ENCODE results near the gene AMDHD2.
A peak's percentile ranks its signal among the peaks of the same experiment; 100 is the strongest.

Gene AMDHD2

DNA sequence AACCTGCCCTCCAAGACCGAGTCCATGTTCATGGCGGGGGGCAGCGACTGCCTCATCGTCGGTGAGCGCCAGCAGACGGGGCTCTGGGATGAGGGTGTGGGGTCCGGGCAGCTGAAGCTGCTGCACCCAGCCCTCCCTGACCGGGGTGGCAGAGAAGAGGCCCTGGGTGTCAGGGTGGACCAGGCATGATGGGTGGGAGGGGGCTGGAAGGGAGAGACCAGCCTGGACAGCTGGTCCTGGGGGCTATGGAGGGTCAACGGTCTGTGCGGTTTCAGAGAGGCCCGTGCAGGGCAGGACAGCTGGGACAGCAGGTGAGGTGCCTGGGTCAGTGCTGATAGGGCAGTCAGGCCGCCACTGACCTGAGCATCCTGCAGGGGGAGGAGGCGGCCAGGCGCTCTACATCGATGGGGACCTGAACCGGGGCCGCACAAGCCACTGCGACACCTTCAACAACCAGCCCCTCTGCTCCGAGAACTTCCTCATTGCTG, 19.7 kb upstream of the AMDHD2 start:
- no peak for DNase-seq

DNA sequence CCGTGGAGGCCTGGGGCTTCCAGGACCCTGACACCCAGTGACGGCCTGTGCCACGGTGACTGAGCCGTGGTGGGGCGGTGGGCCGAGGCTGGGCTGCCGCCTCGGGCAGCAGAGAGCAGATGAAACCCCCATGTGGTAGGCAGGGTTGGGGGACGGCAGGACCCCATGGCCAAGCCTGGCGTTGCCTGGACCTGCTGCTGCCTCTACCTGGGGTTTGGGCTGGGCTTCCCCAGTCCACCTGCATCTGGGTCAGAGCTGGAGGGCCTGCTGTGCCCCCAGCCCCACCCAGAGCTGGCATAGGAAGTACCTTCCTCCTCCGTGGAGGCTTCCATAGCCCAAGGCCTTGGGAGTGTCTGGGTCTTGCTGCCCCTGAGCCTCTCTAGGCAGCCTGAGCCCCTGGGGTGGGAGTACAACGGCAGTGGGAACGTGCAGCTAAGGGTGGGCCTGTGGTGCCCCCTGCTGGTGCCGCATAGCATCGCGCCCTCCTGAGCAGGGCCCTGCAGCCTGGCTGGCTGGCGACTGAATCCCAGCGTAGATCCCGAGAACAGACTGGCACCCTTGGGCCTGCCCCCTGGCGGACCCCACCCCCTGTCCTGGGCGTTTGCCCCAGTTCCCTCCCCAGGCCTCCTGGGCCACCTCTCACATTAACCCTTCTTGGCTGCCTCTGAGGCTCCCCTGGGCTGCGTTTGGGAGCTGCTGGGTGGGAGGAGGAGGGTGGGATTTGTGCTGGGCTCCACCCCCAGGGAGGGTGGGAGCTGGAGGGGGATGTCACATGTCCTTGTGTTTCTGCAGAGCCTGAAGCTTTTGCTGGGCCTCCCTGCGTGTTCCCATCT, 19.0 kb upstream of the AMDHD2 start:
- DNase-seq: peak; percentile 86

DNA sequence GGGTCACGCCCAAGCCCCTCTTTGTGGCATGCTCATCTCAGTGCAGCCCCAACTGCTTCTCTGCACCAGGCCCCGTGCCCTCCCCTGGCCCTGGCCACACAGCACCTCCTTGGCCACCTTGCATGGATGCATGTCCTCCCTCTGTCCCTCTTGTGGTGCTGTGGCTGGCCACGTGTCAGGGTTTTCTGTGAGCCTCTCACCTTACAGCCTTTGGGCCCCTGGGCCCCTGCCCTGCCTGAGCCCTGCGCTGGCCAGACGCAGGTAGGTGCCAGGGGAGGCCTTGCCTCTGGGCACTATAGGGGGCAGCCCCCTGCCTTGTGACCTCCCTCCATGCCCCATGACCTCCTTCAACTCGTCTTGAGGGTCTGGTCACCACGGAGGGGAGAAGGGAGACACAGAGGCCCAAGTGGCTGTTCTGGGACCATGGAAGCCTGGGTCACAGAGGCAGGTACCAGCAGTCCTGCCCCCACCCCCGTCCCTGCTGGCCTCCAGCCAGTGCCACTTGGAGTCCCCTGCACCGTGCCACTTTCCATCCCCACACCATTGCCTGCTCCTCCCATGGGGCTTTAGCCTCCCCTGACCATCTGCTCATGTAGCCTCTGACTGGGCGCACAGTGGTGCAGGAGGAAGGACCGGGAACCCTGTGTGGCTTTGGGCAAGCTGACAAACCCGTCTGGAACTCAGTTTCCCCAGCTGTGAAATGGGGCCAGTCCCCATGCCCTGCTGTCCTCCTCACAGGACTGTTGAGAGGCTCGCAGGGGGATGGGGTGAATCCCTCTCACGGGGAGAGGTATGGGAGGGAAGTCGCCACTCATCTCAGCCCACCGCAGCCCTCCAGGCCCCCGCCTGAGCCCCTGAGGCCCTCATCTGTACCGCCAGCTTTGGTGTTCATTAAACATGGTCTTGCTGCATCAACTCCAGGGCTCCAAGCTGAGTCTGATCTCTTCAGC, 17.9 kb upstream of the AMDHD2 start:
- DNase-seq: no peak

DNA sequence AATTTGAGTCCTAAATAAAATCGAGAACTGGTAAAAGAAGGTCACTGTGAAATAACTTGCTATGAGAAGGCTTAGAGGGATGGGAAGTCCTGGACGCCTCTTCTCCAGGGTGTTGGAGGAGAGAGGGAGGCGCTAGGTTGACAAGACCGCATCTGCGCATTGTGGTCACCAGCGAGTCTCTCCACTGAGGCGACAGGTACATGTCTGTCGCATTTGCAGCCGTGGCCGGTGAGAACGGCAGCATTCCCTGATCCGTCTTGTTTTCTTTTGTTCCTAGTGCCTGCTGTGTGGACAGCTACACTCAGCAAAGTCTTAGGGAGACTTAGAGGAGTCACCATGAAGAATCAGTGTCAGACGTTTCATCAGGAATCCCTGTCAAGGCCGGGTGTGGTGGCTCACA, 14.5 kb upstream of the AMDHD2 start:
- no peak for DNase-seq

DNA sequence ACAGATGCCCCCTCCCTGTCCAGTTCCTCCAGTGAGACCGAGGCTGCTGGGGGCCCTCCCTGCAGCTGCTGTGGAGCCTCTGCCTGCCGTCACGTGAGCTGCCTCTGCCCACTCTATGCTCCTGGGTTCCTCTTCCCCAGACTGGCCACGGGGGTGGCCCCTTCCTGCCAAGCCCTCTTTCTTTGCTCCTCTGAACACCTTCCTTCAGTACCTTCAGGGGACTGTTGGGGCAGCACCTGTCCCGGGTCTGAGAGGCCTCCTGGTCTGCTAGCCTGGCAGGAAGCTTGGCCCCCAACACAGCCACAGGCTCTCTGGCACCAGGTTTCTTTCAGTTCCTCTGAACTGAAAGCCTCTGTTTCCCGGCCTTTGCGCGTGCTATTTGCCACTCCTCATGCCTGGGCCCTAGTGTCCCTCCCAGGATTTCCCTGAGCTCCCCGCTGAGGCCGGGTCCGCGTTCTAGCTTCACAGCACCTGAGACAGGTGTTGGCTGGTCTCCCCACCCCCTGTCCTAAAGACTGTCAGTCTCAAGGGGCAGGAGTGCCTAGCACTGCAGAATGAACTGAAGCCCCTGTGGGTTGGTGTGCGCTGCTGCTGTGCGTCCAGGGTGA, 13.0 kb upstream of the AMDHD2 start:
- no peak for DNase-seq

DNA sequence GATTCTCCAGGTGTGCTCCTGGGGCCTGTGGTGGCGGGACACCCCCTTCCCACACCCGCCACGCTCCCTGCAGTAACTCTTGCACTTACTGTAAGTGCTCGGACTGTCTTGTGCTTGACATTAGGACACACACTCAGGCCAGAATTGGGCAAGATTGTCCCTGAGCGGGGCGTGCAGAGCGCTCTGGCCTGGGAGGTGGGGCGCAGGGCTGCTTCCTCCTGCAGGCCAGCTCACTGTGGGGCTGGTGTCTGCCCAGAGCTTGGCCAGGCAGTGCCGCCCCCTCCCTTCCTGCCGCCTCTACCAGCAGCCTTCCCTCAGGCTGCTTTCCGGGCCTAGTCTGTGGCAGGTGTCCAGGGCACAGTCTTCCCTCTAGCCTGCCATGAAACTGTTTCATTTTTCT, 12.5 kb upstream of the AMDHD2 start:
- DNase-seq: no peak

DNA sequence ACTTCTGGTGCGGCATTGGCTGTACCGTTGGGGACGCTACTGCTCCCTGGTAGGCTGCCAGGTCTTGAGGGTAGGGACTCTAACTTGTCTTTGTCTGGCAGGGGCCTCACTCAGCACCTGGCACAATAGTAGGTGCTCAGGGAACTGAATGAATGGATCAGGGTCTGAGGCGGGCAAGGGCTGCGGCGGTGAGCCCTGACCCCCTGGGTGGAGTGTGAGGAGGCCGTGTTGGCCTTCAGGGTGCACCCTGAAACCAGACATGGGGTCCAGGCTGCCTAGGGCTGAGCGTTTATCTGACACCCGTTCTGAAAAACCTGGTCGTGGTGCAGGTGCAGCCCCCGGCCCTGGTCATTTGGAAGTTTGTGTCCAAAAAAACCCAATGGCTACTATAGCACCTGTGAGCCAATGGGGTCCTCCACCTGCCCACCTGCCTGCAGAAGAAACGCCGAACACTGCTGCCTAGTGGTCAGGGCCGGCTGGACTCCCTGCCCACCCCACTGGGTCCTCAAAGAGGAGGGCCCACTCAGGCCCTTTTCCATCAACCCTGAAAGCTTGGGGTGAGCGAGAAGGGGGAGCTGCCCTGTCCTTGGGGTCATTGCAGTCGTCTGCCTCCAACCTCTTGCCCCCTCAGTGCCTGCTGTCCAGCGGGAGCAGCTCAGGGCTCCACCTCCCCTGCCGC, 11.3 kb upstream of the AMDHD2 start:
- no peak for DNase-seq

DNA sequence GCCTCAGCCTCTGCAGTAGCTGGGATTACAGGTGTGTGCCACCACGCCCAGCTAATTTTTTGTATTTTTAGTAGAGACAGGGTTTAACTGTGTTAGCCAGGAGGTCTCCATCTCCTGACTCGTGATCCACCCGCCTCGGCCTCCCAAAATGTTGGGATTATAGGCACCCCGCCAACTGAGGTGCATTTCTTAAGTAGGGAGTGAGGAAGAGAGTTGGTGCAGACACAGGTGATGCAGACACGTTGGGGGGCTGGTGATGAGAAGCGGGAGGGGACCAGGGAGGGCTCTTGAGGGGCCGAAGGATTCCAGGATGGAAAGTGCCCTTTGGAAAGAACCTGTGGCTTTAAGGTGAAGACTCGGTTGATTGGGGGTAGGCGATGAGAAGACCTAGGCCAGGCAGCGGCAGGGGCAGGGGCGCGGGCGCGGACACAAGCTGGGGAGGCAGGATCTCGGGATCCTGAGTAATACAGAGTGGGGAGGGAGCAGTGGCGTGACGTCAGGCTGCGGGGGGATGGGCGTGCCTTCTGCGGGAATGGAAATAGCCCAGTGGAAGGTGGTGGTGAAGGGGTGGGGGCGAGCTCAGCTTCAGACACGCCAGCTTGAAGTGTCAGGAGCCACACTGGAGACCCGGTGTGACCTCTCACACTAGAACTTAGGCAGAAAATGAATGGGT, 8.9 kb upstream of the AMDHD2 start:
- no peak for DNase-seq

DNA sequence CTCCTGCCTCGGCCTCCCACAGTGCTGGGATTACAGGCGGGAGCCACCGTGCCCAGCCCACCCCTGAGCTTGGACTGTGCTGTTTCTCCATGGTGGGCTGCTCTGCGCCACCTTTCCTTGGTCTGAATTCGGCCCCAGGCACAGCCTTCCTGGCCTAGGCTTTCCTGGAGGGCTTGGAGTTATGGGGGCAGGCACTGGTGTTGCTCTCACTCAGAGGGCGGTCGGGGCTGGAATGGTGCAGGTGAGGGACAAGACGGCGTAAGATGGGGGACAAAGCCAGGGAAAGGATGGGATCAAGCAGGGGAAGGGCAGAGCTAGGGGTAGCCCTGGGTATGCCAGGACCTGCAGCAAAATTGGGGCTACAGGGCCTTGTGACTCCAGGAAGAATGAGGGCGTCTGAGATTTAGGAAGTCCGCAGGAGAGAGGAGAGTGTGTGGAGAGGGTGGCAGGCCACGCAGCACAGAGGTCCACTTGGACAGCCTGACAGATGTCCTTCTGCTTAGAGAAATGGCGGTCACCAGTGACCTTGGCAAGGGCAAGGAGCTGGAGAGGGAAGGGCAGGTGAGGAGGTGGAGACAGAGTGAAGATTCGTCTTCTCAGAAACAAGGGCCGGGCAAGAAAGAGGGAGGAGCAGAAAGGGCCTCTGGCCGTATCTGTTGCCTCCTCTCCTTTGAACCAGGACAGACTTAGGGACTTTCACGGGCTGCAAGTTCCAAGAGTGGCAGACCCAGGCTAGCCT, 8.0 kb upstream of the AMDHD2 start:
- no peak for DNase-seq

DNA sequence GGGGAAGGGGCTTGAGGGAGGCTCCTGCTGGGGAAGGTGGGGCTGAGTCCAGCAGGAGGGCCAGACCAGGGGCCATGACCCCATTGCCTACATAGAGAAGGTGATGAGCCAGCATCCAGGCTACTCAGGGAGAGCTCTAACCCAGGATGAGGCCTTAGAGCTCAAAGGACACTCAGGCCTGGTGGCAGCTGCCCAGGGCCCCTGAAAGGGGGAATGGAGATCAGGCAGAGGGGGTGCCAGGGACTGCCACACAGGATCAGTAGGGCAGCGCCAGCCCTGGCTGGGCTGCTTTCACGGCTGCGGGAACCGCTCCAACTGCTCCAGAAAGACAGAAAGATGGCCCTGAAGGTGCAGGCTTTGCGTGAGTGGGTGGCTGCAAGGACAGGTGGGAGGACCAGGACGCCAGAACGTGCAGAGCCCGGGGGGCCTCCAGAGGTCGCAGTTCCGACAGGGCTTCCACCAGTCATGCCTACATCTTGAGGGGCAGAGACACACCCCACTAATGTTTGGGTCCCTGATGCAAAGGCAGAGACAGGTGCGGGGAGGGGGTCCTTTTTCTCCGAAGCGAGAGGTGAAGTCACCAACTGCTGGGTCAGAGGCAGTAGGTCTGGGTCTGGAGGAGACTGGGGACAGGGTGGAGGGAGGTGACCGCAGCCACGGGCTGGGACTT, 7.3 kb upstream of the AMDHD2 start:
- no peak for DNase-seq

DNA sequence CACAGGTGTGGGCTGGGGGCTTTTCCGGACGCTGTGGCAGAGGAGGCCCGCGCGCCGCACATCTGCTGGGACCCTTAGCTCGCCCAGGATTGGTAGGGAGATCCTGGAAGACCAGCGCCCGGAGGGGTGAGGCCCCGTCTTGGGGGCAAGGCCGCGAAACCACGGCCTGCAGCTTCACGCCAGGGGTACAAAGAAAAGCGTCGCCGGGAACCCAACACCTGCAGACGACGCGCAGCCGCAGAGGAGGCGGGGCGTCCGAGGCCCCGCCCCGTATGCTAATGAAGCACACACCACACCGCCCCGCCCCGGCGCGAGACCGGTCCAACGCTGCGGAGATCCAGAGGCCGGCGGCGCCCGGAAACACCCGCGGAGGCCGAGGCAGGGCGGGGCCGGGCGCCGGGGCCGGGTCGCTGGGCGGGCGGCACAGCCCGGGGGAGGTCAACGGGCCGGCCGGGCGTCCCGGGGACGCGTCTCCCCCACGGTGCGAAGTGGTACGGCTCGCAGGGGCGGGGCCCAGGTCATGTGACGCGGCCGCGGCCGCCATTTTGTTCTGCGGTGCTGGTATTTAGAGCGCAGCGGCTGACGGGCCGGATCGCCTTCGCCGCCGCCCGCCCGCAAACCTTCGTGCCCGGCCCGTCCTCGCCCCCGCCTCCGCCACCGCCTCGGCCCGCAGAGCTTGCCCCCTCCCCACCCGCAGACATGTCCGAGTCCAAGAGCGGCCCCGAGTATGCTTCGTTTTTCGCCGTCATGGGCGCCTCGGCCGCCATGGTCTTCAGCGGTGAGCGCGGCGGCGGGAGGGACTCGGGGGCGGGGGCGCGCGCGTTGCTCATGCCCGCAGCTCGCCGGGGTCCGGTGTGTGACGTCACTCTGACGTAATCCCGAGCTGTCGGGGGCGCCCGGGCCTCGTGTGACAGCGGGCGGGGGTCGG, 6.5 kb upstream of the AMDHD2 start, which contains the start of gene ATP6V0C:
Gene ATP6V0C (plus strand): TSS at position 548 of the 928 bp plus-strand sequence. CDS start 152 bp downstream, at position 700.
- peak; percentile 90 to 91 for DNase-seq

DNA sequence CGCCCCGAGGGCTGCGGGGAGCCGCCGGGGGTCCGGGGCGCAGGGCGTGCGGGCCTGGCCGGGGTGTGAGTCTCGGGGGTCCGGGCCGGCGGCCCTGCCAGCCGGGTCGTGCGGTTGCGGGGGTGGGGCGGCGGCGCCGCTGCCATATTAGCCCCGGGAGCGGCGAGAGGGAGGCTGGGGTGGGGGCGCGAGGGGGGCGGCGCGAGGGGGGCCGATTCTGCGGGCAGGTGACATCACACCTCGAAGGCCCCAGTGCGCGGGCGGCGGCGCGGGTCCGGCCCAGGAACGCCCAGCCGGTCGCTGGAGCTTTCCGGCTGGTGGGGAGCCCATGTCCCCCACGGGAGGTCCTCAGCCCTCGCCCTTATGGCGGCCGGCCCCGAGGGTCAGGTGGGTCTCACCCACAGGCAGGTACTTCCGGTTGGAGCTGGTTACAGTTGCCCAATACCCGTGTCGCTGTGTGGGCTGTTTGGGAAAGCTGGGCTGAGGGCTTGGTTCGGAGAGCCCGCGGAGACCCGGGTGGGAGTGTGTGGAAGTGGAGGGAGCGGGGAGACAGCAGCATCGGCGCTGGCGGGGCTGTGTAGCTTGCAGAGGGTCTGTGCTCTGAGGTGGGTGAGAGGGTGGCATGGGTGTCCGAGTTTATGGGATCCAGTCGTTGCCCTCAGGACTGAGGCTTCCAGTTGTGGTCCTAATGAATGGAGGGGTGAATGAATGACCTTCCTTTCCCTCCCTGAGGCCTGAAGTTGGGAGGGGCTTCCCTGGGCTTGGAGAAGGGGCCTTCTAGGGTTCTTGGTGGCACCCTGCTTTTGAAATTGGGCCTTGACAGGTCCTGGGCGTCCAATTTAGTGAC, 5.6 kb upstream of the AMDHD2 start:
- DNase-seq: peak; percentile 40 to 43

DNA sequence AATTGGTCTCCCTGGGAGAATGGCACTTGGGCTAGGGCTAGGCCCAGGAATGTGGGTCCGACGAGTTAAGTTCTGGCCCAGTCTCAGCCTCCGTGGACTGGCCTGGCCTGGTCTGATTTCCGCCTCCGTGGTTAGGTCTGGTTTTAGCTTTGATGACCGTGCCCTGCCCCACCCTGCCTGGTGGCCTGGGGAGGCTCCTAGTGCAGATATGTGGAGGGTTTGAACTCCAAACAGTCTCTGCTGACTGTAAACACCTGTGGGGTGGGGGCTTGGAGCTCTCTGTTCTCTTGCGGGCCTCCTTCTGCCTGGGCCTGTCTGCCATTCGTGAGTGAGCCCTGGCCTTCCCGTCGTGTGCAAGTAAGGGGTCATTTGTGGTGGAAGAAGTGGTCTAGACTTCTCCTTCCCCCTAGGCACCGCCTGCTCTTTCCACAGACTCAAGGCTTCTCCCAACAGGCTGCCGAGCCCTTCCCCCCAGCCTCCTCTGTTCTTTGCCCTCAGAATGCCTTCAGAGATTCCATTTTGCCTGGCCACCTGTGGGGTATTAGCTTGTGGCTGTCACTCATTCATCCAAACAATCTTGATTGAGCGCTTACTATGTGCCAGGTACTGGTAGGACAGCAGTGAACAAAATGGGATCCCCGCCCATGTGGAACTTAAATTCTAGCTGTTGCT, 4.9 kb upstream of the AMDHD2 start:
- no peak for DNase-seq

DNA sequence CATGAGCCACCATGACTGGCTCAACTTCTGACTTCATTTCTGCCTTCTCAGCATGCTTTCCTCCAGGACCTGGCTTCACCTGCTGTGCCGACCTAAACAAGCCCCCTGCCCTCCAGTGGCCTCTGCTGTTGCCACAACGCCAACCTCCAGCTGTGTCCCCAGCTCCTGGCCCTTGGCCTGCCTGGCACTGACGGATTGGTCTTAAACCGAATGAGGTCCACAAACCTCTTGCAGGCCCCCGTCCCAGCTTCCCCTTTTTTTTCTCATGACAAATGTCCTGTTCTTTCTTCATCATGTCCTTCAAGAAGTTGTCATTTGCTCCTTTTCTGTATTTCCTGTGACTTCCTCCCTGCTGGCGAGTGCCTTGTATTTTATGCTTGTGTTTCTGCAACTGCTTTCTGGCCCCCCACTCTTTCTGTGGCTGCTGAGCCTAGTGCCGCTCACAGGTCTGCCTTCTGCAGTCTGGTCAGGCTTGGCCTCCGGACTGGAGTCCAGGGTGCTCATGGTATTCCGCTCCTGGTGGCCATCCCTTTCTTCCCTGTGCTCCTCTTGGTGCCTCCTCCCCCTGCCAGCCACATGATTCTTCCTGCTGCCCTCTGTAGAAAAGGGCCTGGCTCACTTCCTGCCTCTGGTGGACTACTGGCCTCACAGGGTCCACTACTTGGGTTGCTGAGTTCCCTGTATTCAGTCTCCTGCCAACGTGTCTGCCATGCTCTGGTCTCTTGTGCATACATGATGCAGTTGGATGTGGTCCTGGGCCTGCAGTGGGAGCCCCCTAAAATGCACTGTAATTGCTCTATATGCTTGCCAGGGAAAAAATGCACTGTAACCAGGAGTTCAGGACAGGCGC, 3.6 kb upstream of the AMDHD2 start:
- DNase-seq: no peak

DNA sequence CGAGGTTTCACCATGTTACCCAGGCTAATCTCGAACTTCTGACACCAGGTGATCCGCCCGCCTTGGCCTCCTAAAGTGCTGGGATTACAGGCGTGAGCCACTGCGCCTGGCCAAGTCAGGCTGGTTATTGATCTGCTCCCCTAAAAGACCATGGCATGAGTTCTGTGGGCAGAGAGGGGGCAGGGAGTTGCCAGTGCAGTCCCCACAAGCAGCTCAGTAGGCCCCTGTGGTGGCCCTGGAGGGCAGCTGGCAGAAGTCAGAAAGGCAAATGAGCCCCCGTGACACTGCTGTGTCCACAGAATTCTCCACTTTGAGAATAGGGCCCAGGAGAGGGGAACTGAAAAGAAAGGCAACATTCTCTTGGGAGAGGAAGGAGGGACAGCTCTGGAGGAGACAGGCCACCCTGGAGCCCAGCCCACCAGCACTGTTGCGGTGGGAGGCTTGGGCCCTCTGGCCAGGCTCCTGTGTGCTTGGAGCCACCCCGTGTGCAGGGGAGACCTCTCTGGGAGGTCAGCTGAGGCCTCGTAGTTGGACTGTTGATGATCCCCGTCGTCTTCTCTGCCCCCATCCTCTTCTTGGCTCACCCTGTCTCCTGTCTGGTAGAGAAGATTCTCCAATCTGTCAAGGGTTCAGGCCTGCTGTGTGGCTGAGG, 2.1 kb upstream of the AMDHD2 start:
- no peak for DNase-seq

Measured in stimulated activated CD4-positive, alpha-beta T cell treated with anti-CD3 and anti-CD28 coated beads, Interleukin-2, amount 100 ng/mL, for 24 hours (primary cell).